Tibial nerve (tissue), 4 donors: Measurements from ENCODE around the gene AIMP1. TPM values are rescaled to one million over a fixed set of nuclear protein-coding genes. Genes with fewer than 3 reads are reported as not detected.
A peak's percentile ranks its signal among the peaks of the same experiment; 100 is the strongest.

Experiments
- DNase-seq, 2 donors: peaks; one replicate each; pipeline ENCODE4 v3.0.0-alpha.2; 2019; ENCODE audit warnings: low spot score in 2 of 2
- H3K27ac ChIP-seq, 4 donors: fragments of 200-600 bp; sonication (generic) in 3 of 4; one replicate each; pipeline ENCODE4 v1.5.1; 2017 to 2019; ENCODE audit warnings: mild to moderate bottlenecking in 1 of 4
- H3K27me3 ChIP-seq, 2 donors: fragments of 200-600 bp; sonication (generic) in 1 of 2; one replicate each; pipeline versions ENCODE4 v1.5.1 to v1.6.0; 2017 to 2019
- H3K36me3 ChIP-seq, 3 donors: fragments of 200-600 bp; sonication (generic); one replicate each; pipeline ENCODE4 v1.5.1; 2018 to 2019
- H3K4me1 ChIP-seq, 4 donors: fragments of 200-600 bp; sonication (generic) in 3 of 4; one replicate each; pipeline ENCODE4 v1.5.1; 2017 to 2019
- H3K4me3 ChIP-seq, 4 donors: fragments of 200-600 bp; sonication (generic) in 3 of 4; one replicate each; pipeline ENCODE4 v1.5.1; 2017 to 2019; ENCODE audit warnings: mild to moderate bottlenecking in 1 of 4, moderate library complexity in 1 of 4
- H3K9me3 ChIP-seq, 4 donors: fragments of 200-600 bp; sonication (generic) in 3 of 4; one replicate each; pipeline ENCODE4 v1.5.1; 2017 to 2019
- EP300 ChIP-seq, 2 donors: sonication (generic); formaldehyde crosslinking; IDR thresholded peaks; one replicate each; pipeline ENCODE4 v1.6.1; 2017; ENCODE audit warnings: antibody characterized with exemption in 2 of 2, mild to moderate bottlenecking in 1 of 2
- POLR2A ChIP-seq, 2 donors: fragments of 450-650 bp; IDR thresholded peaks; one replicate each; pipeline ENCODE4 v1.6.1; 2017; ENCODE audit warnings: antibody characterized with exemption in 2 of 2, mild to moderate bottlenecking in 2 of 2, moderate library complexity in 2 of 2
- WGBS, 2 donors: methylation state at CpG; one replicate each; pipeline ENCODE4 v1.1.5; 2018; 5-methylcytosine and 5-hydroxymethylcytosine counted together
- total RNA-seq, 4 donors: library from RNA; depleted of rRNA; stranded (reverse); fragments of >200 nt; gene quantifications; one replicate each; pipeline ENCODE4 v1.1.0, GENCODE V29; 2016
- TF ChIP-seq, protein P1 (sequence below), 5 experiments: fragments of 200-600 bp in 3 of 5; fragments of 450-650 bp in 2 of 5; sonication (generic) in 3 of 5; IDR thresholded peaks; one replicate each; pipeline ENCODE4 v1.5.1; 2016 to 2019; ENCODE audit warnings: antibody characterized with exemption in 5 of 5, mild to moderate bottlenecking in 3 of 5, moderate library complexity in 2 of 5

AIMP1 gene
- total RNA-seq, 4 donors from 2014 or later: 19.3 to 26.7 (median 21.2) TPM

GRCh38 chr4:106355193-106355592 lies 38.8 kb downstream of the AIMP1 start:
- TF ChIP-seq, protein P1, sequence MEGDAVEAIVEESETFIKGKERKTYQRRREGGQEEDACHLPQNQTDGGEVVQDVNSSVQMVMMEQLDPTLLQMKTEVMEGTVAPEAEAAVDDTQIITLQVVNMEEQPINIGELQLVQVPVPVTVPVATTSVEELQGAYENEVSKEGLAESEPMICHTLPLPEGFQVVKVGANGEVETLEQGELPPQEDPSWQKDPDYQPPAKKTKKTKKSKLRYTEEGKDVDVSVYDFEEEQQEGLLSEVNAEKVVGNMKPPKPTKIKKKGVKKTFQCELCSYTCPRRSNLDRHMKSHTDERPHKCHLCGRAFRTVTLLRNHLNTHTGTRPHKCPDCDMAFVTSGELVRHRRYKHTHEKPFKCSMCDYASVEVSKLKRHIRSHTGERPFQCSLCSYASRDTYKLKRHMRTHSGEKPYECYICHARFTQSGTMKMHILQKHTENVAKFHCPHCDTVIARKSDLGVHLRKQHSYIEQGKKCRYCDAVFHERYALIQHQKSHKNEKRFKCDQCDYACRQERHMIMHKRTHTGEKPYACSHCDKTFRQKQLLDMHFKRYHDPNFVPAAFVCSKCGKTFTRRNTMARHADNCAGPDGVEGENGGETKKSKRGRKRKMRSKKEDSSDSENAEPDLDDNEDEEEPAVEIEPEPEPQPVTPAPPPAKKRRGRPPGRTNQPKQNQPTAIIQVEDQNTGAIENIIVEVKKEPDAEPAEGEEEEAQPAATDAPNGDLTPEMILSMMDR (IDR thresholded peaks at IDR 0.05): no peak
- TF ChIP-seq EP300 (IDR thresholded peaks at IDR 0.05) (no peak), POLR2A (IDR thresholded peaks at IDR 0.05) (no peak)
- no peak for DNase-seq
- no peaks in the 10 kb centered on the region for H3K27me3 ChIP-seq
- no peaks in the 10 kb centered on the region for H3K9me3 ChIP-seq
- no peaks in the 10 kb centered on the region for H3K4me1 ChIP-seq
- H3K4me3 ChIP-seq: peak overlapping the region in 1 of 4 donors; percentile 21
- H3K27ac ChIP-seq: no peak overlapping the region
- WGBS, 2 donors: 63 to 65% methylated on average over 4 of the region's 4 CpGs
- peaks cover 0 to 13% (median 0%) of the 10 kb centered on the region in 3 donors for H3K36me3 ChIP-seq

- Histone ChIP-seq H3K27ac (no peak overlapping the region), H3K27me3 (no peaks in the 10 kb centered on the region), H3K4me3 (no peak overlapping the region), H3K9me3 (no peaks in the 10 kb centered on the region), H3K4me1 (no peaks in the 10 kb centered on the region), H3K36me3 (no peaks in the 10 kb centered on the region)
- 84 to 92% methylated on average over 1 of the region's 1 CpG for WGBS, 2 donors
- no peak for DNase-seq
- TF ChIP-seq POLR2A (IDR thresholded peaks at IDR 0.05) (no peak), EP300 (IDR thresholded peaks at IDR 0.05) (no peak)
- TF ChIP-seq, protein P1 (IDR thresholded peaks at IDR 0.05): no peak
Observed at GRCh38 chr4:106358899-106359298, 42.5 kb downstream of the AIMP1 start.

DNA sequence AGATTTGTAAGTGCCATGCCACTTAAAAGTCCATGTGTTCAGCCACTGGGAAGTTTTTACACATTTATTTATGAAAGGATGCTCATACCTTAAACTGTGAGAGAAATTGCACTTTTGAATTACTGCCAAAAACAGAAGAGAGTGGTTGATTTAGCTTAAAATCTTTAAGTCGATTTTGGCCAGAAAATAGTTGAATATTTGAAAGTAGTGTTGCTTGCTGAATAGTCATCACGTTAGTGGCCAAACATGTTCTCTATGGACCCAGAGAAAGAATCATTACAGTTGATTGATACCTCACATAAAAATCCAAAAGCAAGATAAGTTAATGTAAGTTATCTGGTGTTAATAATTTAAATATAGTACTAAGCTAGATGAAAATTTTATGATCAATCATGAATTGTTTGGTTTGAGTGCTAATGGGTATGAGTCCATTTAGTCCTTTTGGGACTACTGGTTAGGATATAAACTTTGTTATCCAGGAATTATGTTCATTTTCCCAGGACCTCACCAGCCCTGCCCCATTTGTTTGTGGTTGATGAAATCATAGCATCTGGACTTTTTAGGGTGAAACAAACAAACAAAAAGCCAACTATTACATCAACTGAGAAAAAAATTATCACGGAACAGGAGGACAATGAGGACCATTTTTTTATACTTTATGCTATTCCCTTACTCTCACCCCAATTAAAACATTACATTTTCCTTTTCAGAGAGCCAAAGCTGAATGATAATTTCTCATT lies 45.9 kb downstream of the AIMP1 start:
- no peak overlapping the region for H3K4me3 ChIP-seq
- no peak overlapping the region for H3K27ac ChIP-seq
- no peaks in the 10 kb centered on the region for H3K36me3 ChIP-seq
- H3K4me1 ChIP-seq: peaks cover 0 to 8% (median 3%) of the 10 kb centered on the region in 4 donors
- no peak for DNase-seq
- no peaks in the 10 kb centered on the region for H3K27me3 ChIP-seq
- no peaks in the 10 kb centered on the region for H3K9me3 ChIP-seq
- 51 to 53% methylated on average over 3 of the region's 3 CpGs for WGBS, 2 donors
- TF ChIP-seq, protein P1 (IDR thresholded peaks at IDR 0.05): no peak

- H3K4me3 ChIP-seq: no peak overlapping the region
- H3K4me1 ChIP-seq: peaks cover 0 to 9% (median 3%) of the 10 kb centered on the region in 4 donors
- no peak for DNase-seq
- no peaks in the 10 kb centered on the region for H3K36me3 ChIP-seq
- no peaks in the 10 kb centered on the region for H3K27me3 ChIP-seq
- TF ChIP-seq POLR2A (IDR thresholded peaks at IDR 0.05) (no peak), EP300 (IDR thresholded peaks at IDR 0.05) (no peak)
- TF ChIP-seq, protein P1 (IDR thresholded peaks at IDR 0.05): no peak
- H3K9me3 ChIP-seq: no peaks in the 10 kb centered on the region
- 96 to 100% methylated on average over 1 of the region's 1 CpG for WGBS, 2 donors
- H3K27ac ChIP-seq: no peak overlapping the region
Observed at GRCh38 chr4:106364282-106364681, 47.9 kb downstream of the AIMP1 start.

- no peak for DNase-seq
- WGBS, 2 donors: 38 to 67% methylated on average over 1 of the region's 1 CpG
- Histone ChIP-seq H3K36me3 (no peaks in the 10 kb centered on the region), H3K4me1 (peaks cover 0 to 17% (median 3%) of the 10 kb centered on the region in 4 donors), H3K27me3 (no peaks in the 10 kb centered on the region), H3K4me3 (no peak overlapping the region), H3K27ac (peak overlapping the region in 1 of 4 donors; percentile 18), H3K9me3 (no peaks in the 10 kb centered on the region)
- TF ChIP-seq, protein P1 (IDR thresholded peaks at IDR 0.05): no peak
- TF ChIP-seq EP300 (IDR thresholded peaks at IDR 0.05) (no peak), POLR2A (IDR thresholded peaks at IDR 0.05) (no peak)
Observed at GRCh38 chr4:106365613-106366012, 49.3 kb downstream of the AIMP1 start.
